ENCODE results near the gene TMEM115. TPM values are rescaled to one million over a fixed set of nuclear protein-coding genes. Genes with fewer than 3 reads are reported as not detected.

TMEM115 gene
- total and polyA plus RNA-seq, 2 experiments from 2014 or later, result 17.8 to 49.2 TPM

GRCh38 chr3:50395070-50395860 is 35.9 kb upstream of the TMEM115 start:
- H3F3A ChIP-seq (replicated peaks; ENCODE audit: low read depth), result no peaks in the 10 kb centered on the region
- H3K9me2 ChIP-seq (ENCODE audit: insufficient read depth), result no peaks in the 10 kb centered on the region
- H3K36me3 ChIP-seq (ENCODE audit: insufficient read depth), result no peaks in the 10 kb centered on the region; the same call in 1 of the 2 replicates
- H4K20me1 ChIP-seq (replicated peaks; ENCODE audit: insufficient read depth), result no peaks in the 10 kb centered on the region
- Mint-ChIP-seq H3K27me3 (ENCODE audit: insufficient read depth, low read depth, poor library complexity) (peaks cover 4% of the 10 kb centered on the region), H3K4me1 (no peaks in the 10 kb centered on the region), H3K9me3 (no peaks in the 10 kb centered on the region), H3K27ac (no peak overlapping the region), H3K36me3 (ENCODE audit: low read depth) (no peaks in the 10 kb centered on the region; the same call in 2 of the 3 replicates), H3K4me3 (no peak overlapping the region)
- ATAC-seq (no peak), DNase-seq (ENCODE audit: low spot score) (no peak)
- TF ChIP-seq CTCF (conservative IDR thresholded peaks at IDR 0.05; ENCODE audit: low read depth in 2 of 2), result no peak
- no peak for TF ChIP-seq JUNB (IDR thresholded peaks at IDR 0.05; ENCODE audit: unreplicated experiment)
- TF ChIP-seq POLR2AphosphoS5 (IDR thresholded peaks at IDR 0.05; ENCODE audit: low read depth), result no peak
- TF ChIP-seq ZNF114 (CRISPR knock-in tag; IDR thresholded peaks at IDR 0.05), result no peak
- TF ChIP-seq ZNF462 (CRISPR knock-in tag; IDR thresholded peaks at IDR 0.05), result no peak
- TF ChIP-seq ETS1 (IDR thresholded peaks at IDR 0.05), result no peak
- TF ChIP-seq REST (IDR thresholded peaks at IDR 0.05; ENCODE audit: unreplicated experiment), result no peak
- TF ChIP-seq NANOG (IDR thresholded peaks at IDR 0.05; ENCODE audit: borderline replicate concordance), result no peak
- no peaks in the 10 kb centered on the region for H3K27me3 ChIP-seq (ENCODE audit: insufficient read depth)
- H3K79me2 ChIP-seq (replicated peaks; ENCODE audit: insufficient read depth), result no peaks in the 10 kb centered on the region
- H3K4me1 ChIP-seq (ENCODE audit: insufficient read depth), result no peaks in the 10 kb centered on the region
- H3K4me3 ChIP-seq, result no peak overlapping the region
- no peak overlapping the region for H3K27ac ChIP-seq (ENCODE audit: low read depth)
- no peak overlapping the region for H3K4me2 ChIP-seq
- H2AFZ ChIP-seq, result no peak overlapping the region

Measured in GM23338 (cell line).